SK-N-SH treated with all-trans-retinoic acid at 6 μM for 48 hours (cell line): ENCODE measurements around the gene APOBEC4.

Source experiments
- ISL1 ChIP-seq: fragments of 250-450 bp; sonication (Bioruptor Pico); IDR thresholded peaks from 2 replicates; pipeline ENCODE4 v2.1.2; 2022; ENCODE audit warnings: mild to moderate bottlenecking, moderate library complexity
- RARB ChIP-seq: fragments of 250-450 bp; sonication (Bioruptor Pico); IDR thresholded peaks from 2 replicates; pipeline ENCODE4 v1.8.0; 2021; ENCODE audit warnings: mild to moderate bottlenecking, moderate library complexity
- SNAI2 ChIP-seq: fragments of 250-450 bp; sonication (Bioruptor Pico); IDR thresholded peaks from 2 replicates; pipeline ENCODE4 v1.5.0; 2020; ENCODE audit warnings: mild to moderate bottlenecking, moderate library complexity
- TCF4 ChIP-seq: fragments of 250-450 bp; sonication (Bioruptor Pico); IDR thresholded peaks from 2 replicates; pipeline ENCODE4 v1.8.0; 2021; ENCODE audit warnings: mild to moderate bottlenecking, moderate library complexity, borderline replicate concordance
- ZFP3 ChIP-seq: fragments of 250-450 bp; sonication (Bioruptor Pico); IDR thresholded peaks from 2 replicates; pipeline ENCODE4 v1.5.0; 2020; ENCODE audit warnings: mild to moderate bottlenecking, moderate library complexity
- ZFP30 ChIP-seq: fragments of 450-650 bp; formaldehyde crosslinking; IDR thresholded peaks from 2 replicates; pipeline ENCODE4 v1.5.0; 2022; ENCODE audit warnings: mild to moderate bottlenecking, moderate library complexity

DNA sequence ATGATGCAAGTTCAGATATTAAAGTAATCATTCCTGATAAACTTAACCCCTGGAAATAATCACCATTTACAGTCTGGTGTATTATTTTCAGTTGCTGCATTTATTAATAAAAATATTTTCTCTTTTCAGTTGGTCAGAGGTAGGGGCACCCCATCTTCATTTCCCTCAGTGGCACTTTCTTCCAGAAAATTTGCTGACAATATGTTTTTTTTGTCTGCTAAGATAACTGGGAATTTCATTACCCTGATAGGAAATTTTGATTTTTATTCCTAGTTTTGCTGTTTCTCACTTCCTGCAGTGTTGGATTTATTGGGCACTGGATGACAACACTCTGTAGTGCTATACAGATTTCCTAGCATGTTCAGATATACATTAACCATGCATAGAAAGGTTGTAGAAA is 33.1 kb upstream of the APOBEC4 start:
- TF ChIP-seq RARB (CRISPR knock-in tag) = no peak
- TF ChIP-seq TCF4 (CRISPR knock-in tag) = no peak
- no peak for TF ChIP-seq SNAI2 (CRISPR knock-in tag)
- TF ChIP-seq ZFP3 (CRISPR knock-in tag) = no peak
- no peak for TF ChIP-seq ZFP30 (CRISPR knock-in tag)
- TF ChIP-seq ISL1 = no peak
